Measurements from ENCODE around the gene CA5B. TPM values are rescaled to one million over a fixed set of nuclear protein-coding genes. Genes with fewer than 3 reads are reported as not detected.
A peak's percentile ranks its signal among the peaks of the same experiment; 100 is the strongest.

Gene CA5B
- total RNA-seq, 1 experiment from 2014 or later = 6.4 TPM

DNA sequence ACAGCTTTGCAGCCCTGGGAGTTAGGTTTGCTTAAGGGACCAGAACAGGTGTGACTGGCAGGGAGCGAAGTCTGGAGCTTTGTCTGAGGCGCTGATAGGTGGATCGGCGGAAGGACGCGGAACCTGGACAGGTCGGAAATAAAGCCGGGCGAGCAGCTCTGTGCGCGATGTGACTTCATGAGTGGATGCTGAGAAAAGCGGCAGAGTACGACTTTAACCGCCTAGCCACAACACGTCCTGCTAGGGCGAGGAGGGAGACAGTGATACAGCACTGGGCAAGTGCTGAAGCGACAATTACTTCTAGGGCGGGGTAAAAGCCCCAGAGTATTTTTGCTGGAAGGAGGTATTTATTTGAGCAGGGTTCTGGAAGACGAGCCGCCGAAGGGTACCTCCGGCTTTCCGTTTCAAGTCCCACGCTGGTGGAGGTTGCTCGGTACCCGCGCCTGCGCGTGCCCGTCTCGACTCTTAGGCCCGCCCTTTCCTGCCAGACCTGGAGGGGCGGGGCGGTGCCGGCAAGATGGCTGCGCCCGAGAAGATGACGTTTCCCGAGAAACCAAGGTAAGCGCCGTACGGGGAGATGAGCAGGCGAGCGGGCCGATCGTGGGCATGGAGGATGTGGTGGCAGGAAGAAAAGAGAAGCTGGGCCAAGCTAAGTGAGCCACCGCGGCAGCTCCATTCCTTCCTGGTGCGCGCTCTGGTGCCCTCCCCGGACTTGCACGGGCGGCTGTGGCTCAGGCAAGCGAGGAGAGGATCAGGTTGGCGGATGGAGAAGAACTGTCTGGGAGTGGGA lies 52.1 kb downstream of the CA5B start, which contains the start of gene ZRSR2:
TSS of gene ZRSR2 (plus strand) at position 506 of the 790 bp plus-strand sequence. CDS start at position 518, 12 bp downstream.
- TSS peak; percentile 45 for BruUV-seq (replicated peaks)
- no peaks in the 10 kb centered on the region for H3K4me1 Mint-ChIP-seq (ENCODE audit: low read depth, unreplicated experiment)
- CTCF ChIA-PET = interaction anchor here (1.2 kb wide), 1 partner anchor 83 kb away, joined by 3 read pairs; no protein-coding TSS in a partner anchor
- H3K27me3 Mint-ChIP-seq (ENCODE audit: unreplicated experiment) = no peaks in the 10 kb centered on the region
- no peaks in the 10 kb centered on the region for H3K36me3 Mint-ChIP-seq (ENCODE audit: insufficient read depth, unreplicated experiment)
- TF ChIP-seq, protein P1, sequence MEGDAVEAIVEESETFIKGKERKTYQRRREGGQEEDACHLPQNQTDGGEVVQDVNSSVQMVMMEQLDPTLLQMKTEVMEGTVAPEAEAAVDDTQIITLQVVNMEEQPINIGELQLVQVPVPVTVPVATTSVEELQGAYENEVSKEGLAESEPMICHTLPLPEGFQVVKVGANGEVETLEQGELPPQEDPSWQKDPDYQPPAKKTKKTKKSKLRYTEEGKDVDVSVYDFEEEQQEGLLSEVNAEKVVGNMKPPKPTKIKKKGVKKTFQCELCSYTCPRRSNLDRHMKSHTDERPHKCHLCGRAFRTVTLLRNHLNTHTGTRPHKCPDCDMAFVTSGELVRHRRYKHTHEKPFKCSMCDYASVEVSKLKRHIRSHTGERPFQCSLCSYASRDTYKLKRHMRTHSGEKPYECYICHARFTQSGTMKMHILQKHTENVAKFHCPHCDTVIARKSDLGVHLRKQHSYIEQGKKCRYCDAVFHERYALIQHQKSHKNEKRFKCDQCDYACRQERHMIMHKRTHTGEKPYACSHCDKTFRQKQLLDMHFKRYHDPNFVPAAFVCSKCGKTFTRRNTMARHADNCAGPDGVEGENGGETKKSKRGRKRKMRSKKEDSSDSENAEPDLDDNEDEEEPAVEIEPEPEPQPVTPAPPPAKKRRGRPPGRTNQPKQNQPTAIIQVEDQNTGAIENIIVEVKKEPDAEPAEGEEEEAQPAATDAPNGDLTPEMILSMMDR (IDR thresholded peaks at IDR 0.05; ENCODE audit: unreplicated experiment) = no peak
- DNase-seq = peak; percentile 84
- intact Hi-C loops (cut with micrococcal nuclease; ENCODE audit: unreplicated experiment) = no loop called here
- H3K9me3 Mint-ChIP-seq (ENCODE audit: low read depth, unreplicated experiment) = no peaks in the 10 kb centered on the region
- H3K27ac Mint-ChIP-seq (ENCODE audit: unreplicated experiment) = no peak within 1 kb of the TSS
- H3K4me3 Mint-ChIP-seq (ENCODE audit: low read depth, unreplicated experiment) = no peak within 1 kb of the TSS

DNA sequence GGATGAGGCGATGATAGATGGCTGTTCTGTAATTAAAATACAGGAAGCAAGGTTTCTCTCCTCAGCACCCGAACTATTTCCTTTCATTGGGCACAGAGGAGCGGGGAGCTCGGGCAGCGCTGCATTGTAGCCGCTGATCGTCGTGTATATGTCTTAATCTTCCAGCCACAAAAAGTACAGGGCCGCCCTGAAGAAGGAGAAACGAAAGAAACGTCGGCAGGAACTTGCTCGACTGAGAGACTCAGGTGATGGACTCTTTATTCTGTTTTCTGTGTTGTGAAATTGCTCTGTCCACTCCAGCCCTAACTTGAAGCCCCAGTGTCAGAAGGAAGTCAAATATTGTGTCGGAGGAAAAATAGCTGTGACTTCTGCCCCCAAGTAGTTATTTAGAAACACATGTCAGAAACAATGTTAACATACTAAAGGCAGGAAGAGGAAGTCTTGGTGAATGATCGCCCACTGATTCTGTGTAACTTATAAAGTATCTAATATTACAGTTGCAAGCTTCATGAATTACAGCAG lies 52.8 kb downstream of the CA5B start:
- Mint-ChIP-seq H3K9me3 (ENCODE audit: low read depth, unreplicated experiment) (no peaks in the 10 kb centered on the region), H3K27me3 (ENCODE audit: unreplicated experiment) (no peaks in the 10 kb centered on the region), H3K36me3 (ENCODE audit: insufficient read depth, unreplicated experiment) (peaks cover 3% of the 10 kb centered on the region), H3K4me3 (ENCODE audit: low read depth, unreplicated experiment) (no peak overlapping the region), H3K27ac (ENCODE audit: unreplicated experiment) (no peak overlapping the region), H3K4me1 (ENCODE audit: low read depth, unreplicated experiment) (no peaks in the 10 kb centered on the region)
- CTCF ChIA-PET = interaction anchor here (1.2 kb wide), 1 partner anchor 83 kb away, joined by 3 read pairs; no protein-coding TSS in a partner anchor
- BruUV-seq (replicated peaks) = TSS peak; percentile 77
- TF ChIP-seq, protein P1 (IDR thresholded peaks at IDR 0.05; ENCODE audit: unreplicated experiment) = no peak
- intact Hi-C loops (cut with micrococcal nuclease; ENCODE audit: unreplicated experiment) = no loop called here
- no peak for DNase-seq

DNA sequence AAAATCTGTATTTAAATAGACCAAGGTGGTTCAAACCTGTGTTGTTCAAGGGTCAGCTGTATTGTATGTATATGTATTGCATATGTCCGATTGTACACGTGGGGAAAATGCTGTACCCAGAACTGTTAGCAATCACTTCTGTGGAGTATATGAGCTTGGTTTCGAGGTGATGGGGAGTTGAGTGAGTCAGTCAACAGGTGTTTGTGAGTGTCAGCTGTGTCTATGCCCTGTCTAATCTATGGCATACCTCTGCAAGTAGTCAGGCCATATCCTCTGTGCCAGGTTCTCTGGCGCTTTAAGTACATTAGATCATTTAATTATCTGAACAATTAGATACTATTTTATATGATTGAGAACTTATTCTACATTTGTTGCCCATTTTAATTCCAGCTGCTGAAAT lies 59.6 kb downstream of the CA5B start:
- H3K27me3 Mint-ChIP-seq (ENCODE audit: unreplicated experiment) = no peaks in the 10 kb centered on the region
- no TSS peak for BruUV-seq (replicated peaks)
- intact Hi-C loops (cut with micrococcal nuclease; ENCODE audit: unreplicated experiment) = no loop called here
- H3K4me1 Mint-ChIP-seq (ENCODE audit: low read depth, unreplicated experiment) = no peaks in the 10 kb centered on the region
- peaks cover 6% of the 10 kb centered on the region for H3K36me3 Mint-ChIP-seq (ENCODE audit: insufficient read depth, unreplicated experiment)
- H3K4me3 Mint-ChIP-seq (ENCODE audit: low read depth, unreplicated experiment) = no peak overlapping the region
- TF ChIP-seq, protein P1 (IDR thresholded peaks at IDR 0.05; ENCODE audit: unreplicated experiment) = no peak
- no peak for DNase-seq
- no peak overlapping the region for H3K27ac Mint-ChIP-seq (ENCODE audit: unreplicated experiment)
- no peaks in the 10 kb centered on the region for H3K9me3 Mint-ChIP-seq (ENCODE audit: low read depth, unreplicated experiment)
- CTCF ChIA-PET = interaction anchor here (0.7 to 0.9 kb wide), 2 partner anchors 11 to 85 kb away, joined by 3 read pairs; no protein-coding TSS in a partner anchor

DNA sequence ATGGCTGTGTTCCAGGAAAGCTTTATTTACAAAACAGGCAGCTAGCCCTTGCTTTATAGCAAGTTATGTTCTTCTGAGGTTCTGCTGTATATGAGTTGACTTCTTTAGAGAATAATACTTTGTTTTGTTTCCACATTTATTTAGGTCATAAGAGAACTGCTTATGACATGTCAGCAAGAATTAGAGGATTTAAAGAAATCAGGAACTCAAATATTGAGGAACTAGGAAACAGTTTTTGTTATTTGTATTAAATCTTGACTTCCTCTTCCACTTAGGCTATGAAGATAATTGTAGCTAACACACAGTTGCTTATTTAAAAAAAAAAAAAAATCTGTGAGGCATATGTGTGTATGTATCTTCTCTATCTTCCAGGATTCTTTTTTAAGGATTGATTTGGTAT lies 66.5 kb downstream of the CA5B start:
- intact Hi-C loops (cut with micrococcal nuclease; ENCODE audit: unreplicated experiment) = no loop called here
- BruUV-seq (replicated peaks) = no TSS peak
- Mint-ChIP-seq H3K9me3 (ENCODE audit: low read depth, unreplicated experiment) (no peaks in the 10 kb centered on the region), H3K27me3 (ENCODE audit: unreplicated experiment) (no peaks in the 10 kb centered on the region), H3K27ac (ENCODE audit: unreplicated experiment) (no peak overlapping the region), H3K4me3 (ENCODE audit: low read depth, unreplicated experiment) (no peak overlapping the region), H3K4me1 (ENCODE audit: low read depth, unreplicated experiment) (no peaks in the 10 kb centered on the region), H3K36me3 (ENCODE audit: insufficient read depth, unreplicated experiment) (peaks cover 7% of the 10 kb centered on the region)
- CTCF ChIA-PET = no interaction called here
- TF ChIP-seq, protein P1 (IDR thresholded peaks at IDR 0.05; ENCODE audit: unreplicated experiment) = no peak
- no peak for DNase-seq

Measured in Calu3 (cell line).